OCI-LY7 (cell line): ENCODE data around the gene RBM28.

Experiments
- EZH2phosphoT487 ChIP-seq: fragments of 200-600 bp; sonication (generic); IDR thresholded peaks from 2 replicates; pipeline ENCODE4 v1.6.1; 2018; ENCODE audit warnings: low read depth, borderline replicate concordance, mild to moderate bottlenecking, mixed run types, antibody characterized with exemption, low read length, moderate library complexity, mixed read lengths
- TF ChIP-seq, protein P1 (sequence below): fragments of 200-600 bp; sonication (generic); conservative IDR thresholded peaks from 2 replicates; pipeline ENCODE4 v1.5.1; 2014; ENCODE audit warnings: mild to moderate bottlenecking, antibody characterized with exemption, low read length, moderate library complexity, mixed read lengths

GRCh38 chr7:128383776-128384175, 40.1 kb upstream of the RBM28 start:
- TF ChIP-seq, protein P1, sequence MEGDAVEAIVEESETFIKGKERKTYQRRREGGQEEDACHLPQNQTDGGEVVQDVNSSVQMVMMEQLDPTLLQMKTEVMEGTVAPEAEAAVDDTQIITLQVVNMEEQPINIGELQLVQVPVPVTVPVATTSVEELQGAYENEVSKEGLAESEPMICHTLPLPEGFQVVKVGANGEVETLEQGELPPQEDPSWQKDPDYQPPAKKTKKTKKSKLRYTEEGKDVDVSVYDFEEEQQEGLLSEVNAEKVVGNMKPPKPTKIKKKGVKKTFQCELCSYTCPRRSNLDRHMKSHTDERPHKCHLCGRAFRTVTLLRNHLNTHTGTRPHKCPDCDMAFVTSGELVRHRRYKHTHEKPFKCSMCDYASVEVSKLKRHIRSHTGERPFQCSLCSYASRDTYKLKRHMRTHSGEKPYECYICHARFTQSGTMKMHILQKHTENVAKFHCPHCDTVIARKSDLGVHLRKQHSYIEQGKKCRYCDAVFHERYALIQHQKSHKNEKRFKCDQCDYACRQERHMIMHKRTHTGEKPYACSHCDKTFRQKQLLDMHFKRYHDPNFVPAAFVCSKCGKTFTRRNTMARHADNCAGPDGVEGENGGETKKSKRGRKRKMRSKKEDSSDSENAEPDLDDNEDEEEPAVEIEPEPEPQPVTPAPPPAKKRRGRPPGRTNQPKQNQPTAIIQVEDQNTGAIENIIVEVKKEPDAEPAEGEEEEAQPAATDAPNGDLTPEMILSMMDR = no peak
- TF ChIP-seq EZH2phosphoT487 = no peak
